Upper lobe of left lung (tissue), 6 donors: Measurements from ENCODE around the gene ATP1B1. TPM values are rescaled to one million over a fixed set of nuclear protein-coding genes. Genes with fewer than 3 reads are reported as not detected.

ENCODE experiments used
- ATAC-seq, 2 donors: fragments of 200-7000 bp; cut with Tn5 transposase; one replicate each; pipeline ENCODE4 v1.9.1; 2022; ENCODE audit warnings: mild to moderate bottlenecking in 2 of 2, moderate library complexity in 2 of 2; ENCODE audit not compliant: low FRiP score in 2 of 2
- DNase-seq, 2 donors: peaks; one replicate each; pipeline ENCODE4 v3.0.0-alpha.2; 2019 to 2020
- H3K27ac ChIP-seq, 4 donors: fragments of 200-600 bp; sonication (generic); one replicate each; pipeline ENCODE4 v1.5.1; 2016 to 2019
- H3K27me3 ChIP-seq, 4 donors: fragments of 200-600 bp; sonication (generic); one replicate each; pipeline ENCODE4 v1.5.1; 2017 to 2019
- H3K36me3 ChIP-seq, 4 donors: fragments of 200-600 bp; sonication (generic); one replicate each; pipeline ENCODE4 v1.5.1; 2016 to 2019
- H3K4me1 ChIP-seq, 4 donors: fragments of 200-600 bp; sonication (generic); one replicate each; pipeline ENCODE4 v1.5.1; 2018 to 2019
- H3K4me3 ChIP-seq, 4 donors: fragments of 200-600 bp; sonication (generic); one replicate each; pipeline ENCODE4 v1.5.1; 2017 to 2019; ENCODE audit warnings: mild to moderate bottlenecking in 2 of 4, moderate library complexity in 1 of 4
- H3K9me3 ChIP-seq, 4 donors: fragments of 200-600 bp; sonication (generic); one replicate each; pipeline ENCODE4 v1.5.1; 2018 to 2019
- CTCF ChIP-seq, 6 experiments: fragments of 450-650 bp in 4 of 6; fragments of 200-600 bp in 2 of 6; sonication (generic) in 2 of 6; IDR thresholded peaks; one replicate each; pipeline ENCODE4 v1.5.1; 2016 to 2019; ENCODE audit warnings: antibody characterized with exemption in 6 of 6
- EP300 ChIP-seq, 4 donors: sonication (generic); formaldehyde crosslinking; IDR thresholded peaks; one replicate each; pipeline ENCODE4 v1.5.1; 2017; ENCODE audit warnings: antibody characterized with exemption in 4 of 4, control low read depth in 2 of 4
- POLR2A ChIP-seq, 4 donors: fragments of 450-650 bp; IDR thresholded peaks; one replicate each; pipeline ENCODE4 v1.5.1; 2016 to 2017; ENCODE audit warnings: antibody characterized with exemption in 4 of 4, mild to moderate bottlenecking in 2 of 4
- POLR2AphosphoS5 ChIP-seq, 2 donors: sonication (generic); formaldehyde crosslinking; IDR thresholded peaks; one replicate each; pipeline ENCODE4 v1.5.1; 2017; ENCODE audit warnings: antibody characterized with exemption in 2 of 2
- WGBS, 2 donors: methylation state at CpG; one replicate each; pipeline ENCODE4 v1.1.5; 2017 to 2018; 5-methylcytosine and 5-hydroxymethylcytosine counted together
- total RNA-seq, 6 donors: library from RNA; depleted of rRNA in 4 of 6; stranded (reverse); fragments of >200 nt in 4 of 6; gene quantifications; one replicate each; pipeline versions ENCODE4 v1.1.0 to v1.2.1, GENCODE V29; 2016 to 2021
- donor health status: DM: no; HTN: no; CAD: no; lungs with moderate emphysema.
- donor health status: DM: no; HTN: yes; CAD: no; lungs with severe emphysema.

ATP1B1 gene
- total RNA-seq, 6 donors from 2014 or later = 31.4 to 309 (median 172) TPM

- H3K27me3 ChIP-seq = no peaks in the 10 kb centered on the region
- no peak for DNase-seq
- ATAC-seq = no peak
- 46 to 97% methylated on average over 4 of the region's 4 CpGs for WGBS, 2 donors
- no peaks in the 10 kb centered on the region for H3K36me3 ChIP-seq
- no peak overlapping the region for H3K4me3 ChIP-seq
- TF ChIP-seq POLR2A (IDR thresholded peaks at IDR 0.05) = no peak
- TF ChIP-seq POLR2AphosphoS5 (IDR thresholded peaks at IDR 0.05) = no peak
- no peaks in the 10 kb centered on the region for H3K4me1 ChIP-seq
- no peaks in the 10 kb centered on the region for H3K9me3 ChIP-seq
- no peak overlapping the region for H3K27ac ChIP-seq
Measured at GRCh38 chr1:169150641-169151337, 44.3 kb downstream of the ATP1B1 start.

- Histone ChIP-seq H3K27ac (no peak overlapping the region), H3K4me1 (no peaks in the 10 kb centered on the region), H3K9me3 (no peaks in the 10 kb centered on the region), H3K27me3 (no peaks in the 10 kb centered on the region), H3K36me3 (no peaks in the 10 kb centered on the region), H3K4me3 (no peak overlapping the region)
- no peak for TF ChIP-seq POLR2A (IDR thresholded peaks at IDR 0.05)
- TF ChIP-seq CTCF (IDR thresholded peaks at IDR 0.05) = no peak
- TF ChIP-seq EP300 (IDR thresholded peaks at IDR 0.05) = no peak
- TF ChIP-seq POLR2AphosphoS5 (IDR thresholded peaks at IDR 0.05) = no peak
- DNase-seq (peak in 1 of 2 donors; percentile 1), ATAC-seq (no peak)
- 89 to 97% methylated on average over 4 to 5 of the region's 5 CpGs for WGBS, 2 donors
Measured at GRCh38 chr1:169151338-169151837, 44.9 kb downstream of the ATP1B1 start.

GRCh38 chr1:169155675-169156074, 49.2 kb downstream of the ATP1B1 start:
- no peak for DNase-seq
- H3K36me3 ChIP-seq = no peaks in the 10 kb centered on the region
- WGBS, 2 donors = 0 to 100% methylated on average over 1 of the region's 1 CpG
- no peak overlapping the region for H3K27ac ChIP-seq
- no peak for ATAC-seq
- no peaks in the 10 kb centered on the region for H3K27me3 ChIP-seq
- no peak overlapping the region for H3K4me3 ChIP-seq
- H3K4me1 ChIP-seq = no peaks in the 10 kb centered on the region
- no peaks in the 10 kb centered on the region for H3K9me3 ChIP-seq
- no peak for TF ChIP-seq POLR2AphosphoS5 (IDR thresholded peaks at IDR 0.05)
- TF ChIP-seq EP300 (IDR thresholded peaks at IDR 0.05) = no peak
- TF ChIP-seq POLR2A (IDR thresholded peaks at IDR 0.05) = no peak
- TF ChIP-seq CTCF (IDR thresholded peaks at IDR 0.05) = no peak

GRCh38 chr1:169156580-169156979, 50.1 kb downstream of the ATP1B1 start:
- Histone ChIP-seq H3K27me3 (no peaks in the 10 kb centered on the region), H3K27ac (no peak overlapping the region), H3K4me3 (no peak overlapping the region), H3K4me1 (no peaks in the 10 kb centered on the region), H3K36me3 (no peaks in the 10 kb centered on the region), H3K9me3 (no peaks in the 10 kb centered on the region)
- TF ChIP-seq CTCF (IDR thresholded peaks at IDR 0.05) (no peak), POLR2AphosphoS5 (IDR thresholded peaks at IDR 0.05) (no peak), EP300 (IDR thresholded peaks at IDR 0.05) (no peak), POLR2A (IDR thresholded peaks at IDR 0.05) (no peak)
- 94 to 97% methylated on average over 3 of the region's 3 CpGs for whole genome bisulfite sequencing, 2 donors
- DNase-seq (no peak), ATAC-seq (no peak)

- H3K36me3 ChIP-seq = no peaks in the 10 kb centered on the region
- H3K27ac ChIP-seq = no peak overlapping the region
- TF ChIP-seq POLR2A (IDR thresholded peaks at IDR 0.05) (no peak), CTCF (IDR thresholded peaks at IDR 0.05) (no peak), EP300 (IDR thresholded peaks at IDR 0.05) (no peak), POLR2AphosphoS5 (IDR thresholded peaks at IDR 0.05) (no peak)
- no peak for DNase-seq
- no peaks in the 10 kb centered on the region for H3K9me3 ChIP-seq
- H3K27me3 ChIP-seq = no peaks in the 10 kb centered on the region
- ATAC-seq = no peak
- H3K4me3 ChIP-seq = no peak overlapping the region
- 80 to 91% methylated on average over 3 of the region's 3 CpGs for WGBS, 2 donors
- no peaks in the 10 kb centered on the region for H3K4me1 ChIP-seq
Measured at GRCh38 chr1:169160845-169161495, 54.5 kb downstream of the ATP1B1 start.
